Subcutaneous adipose tissue (tissue), 4 donors: ENCODE data around the gene PRKAG2. TPM values are rescaled to one million over a fixed set of nuclear protein-coding genes. Genes with fewer than 3 reads are reported as not detected.

Experiments
- total RNA-seq, 4 donors: library from RNA; depleted of rRNA; stranded (reverse); fragments of >200 nt; gene quantifications; one replicate each; pipeline ENCODE4 v1.1.0, GENCODE V29; 2016
- TF ChIP-seq, protein P1 (sequence below): fragments of 450-650 bp; IDR thresholded peaks from one replicate; pipeline ENCODE4 v1.5.1; 2016; ENCODE audit warnings: low read depth, mild to moderate bottlenecking, control low read depth, antibody characterized with exemption, moderate library complexity

PRKAG2 gene
- total RNA-seq, 4 donors from 2014 or later, result 47.1 to 77.6 (median 67.6) TPM

DNA sequence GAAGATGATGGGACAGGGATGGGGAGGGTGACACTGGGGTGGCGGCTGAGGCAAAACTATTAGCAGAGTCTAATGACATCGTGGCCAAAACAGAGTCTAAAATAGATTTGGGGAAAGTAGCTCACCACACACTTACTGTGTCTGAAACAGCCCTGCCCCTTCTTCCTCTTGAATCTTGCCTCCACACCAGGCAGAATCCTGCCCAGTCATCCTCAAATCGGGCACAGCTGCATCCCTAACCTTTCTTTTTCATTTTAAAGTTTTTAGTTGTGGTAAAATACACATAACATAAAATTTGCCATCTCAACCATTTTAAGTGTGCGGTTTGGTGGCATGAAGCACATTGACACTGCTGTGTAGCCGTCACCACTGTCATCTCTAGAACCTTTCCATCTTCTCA, 90.0 kb downstream of the PRKAG2 start:
- TF ChIP-seq, protein P1, sequence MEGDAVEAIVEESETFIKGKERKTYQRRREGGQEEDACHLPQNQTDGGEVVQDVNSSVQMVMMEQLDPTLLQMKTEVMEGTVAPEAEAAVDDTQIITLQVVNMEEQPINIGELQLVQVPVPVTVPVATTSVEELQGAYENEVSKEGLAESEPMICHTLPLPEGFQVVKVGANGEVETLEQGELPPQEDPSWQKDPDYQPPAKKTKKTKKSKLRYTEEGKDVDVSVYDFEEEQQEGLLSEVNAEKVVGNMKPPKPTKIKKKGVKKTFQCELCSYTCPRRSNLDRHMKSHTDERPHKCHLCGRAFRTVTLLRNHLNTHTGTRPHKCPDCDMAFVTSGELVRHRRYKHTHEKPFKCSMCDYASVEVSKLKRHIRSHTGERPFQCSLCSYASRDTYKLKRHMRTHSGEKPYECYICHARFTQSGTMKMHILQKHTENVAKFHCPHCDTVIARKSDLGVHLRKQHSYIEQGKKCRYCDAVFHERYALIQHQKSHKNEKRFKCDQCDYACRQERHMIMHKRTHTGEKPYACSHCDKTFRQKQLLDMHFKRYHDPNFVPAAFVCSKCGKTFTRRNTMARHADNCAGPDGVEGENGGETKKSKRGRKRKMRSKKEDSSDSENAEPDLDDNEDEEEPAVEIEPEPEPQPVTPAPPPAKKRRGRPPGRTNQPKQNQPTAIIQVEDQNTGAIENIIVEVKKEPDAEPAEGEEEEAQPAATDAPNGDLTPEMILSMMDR, result no peak

DNA sequence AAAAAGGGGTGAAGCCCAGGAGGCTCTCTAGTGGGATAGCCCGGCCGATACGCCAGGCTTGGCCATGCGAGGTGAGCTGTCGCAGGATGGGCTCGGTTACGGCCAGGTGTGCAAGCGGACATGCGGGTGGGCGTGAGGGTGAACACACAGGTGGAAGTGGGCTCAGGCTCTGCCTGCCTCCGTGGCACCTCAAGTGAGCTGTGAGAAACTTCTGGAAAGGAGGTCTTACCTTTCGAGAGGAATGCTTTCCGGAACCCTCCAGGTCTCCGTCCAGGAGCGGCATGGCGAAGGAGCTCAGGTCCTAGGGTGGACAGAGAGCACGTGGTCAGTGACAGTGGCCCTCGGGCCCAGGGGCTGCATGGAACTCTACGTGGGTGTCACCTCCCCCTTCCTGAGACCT, 90.7 kb downstream of the PRKAG2 start:
- TF ChIP-seq, protein P1, result no peak

DNA sequence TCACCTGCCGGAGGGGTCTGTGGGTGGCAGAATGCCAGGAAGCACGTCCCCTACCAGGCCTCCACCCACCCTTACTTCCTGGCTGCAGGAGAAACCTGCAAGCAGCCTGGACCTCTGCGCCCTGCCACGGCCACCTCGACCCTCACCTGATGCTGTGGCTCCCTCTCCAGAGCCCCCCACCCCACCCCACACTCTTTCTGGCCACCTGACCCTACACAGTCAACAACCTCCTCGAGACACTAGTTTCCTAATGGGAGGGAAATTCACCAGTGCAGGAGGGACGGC, 91.3 kb downstream of the PRKAG2 start:
- TF ChIP-seq, protein P1, result no peak

DNA sequence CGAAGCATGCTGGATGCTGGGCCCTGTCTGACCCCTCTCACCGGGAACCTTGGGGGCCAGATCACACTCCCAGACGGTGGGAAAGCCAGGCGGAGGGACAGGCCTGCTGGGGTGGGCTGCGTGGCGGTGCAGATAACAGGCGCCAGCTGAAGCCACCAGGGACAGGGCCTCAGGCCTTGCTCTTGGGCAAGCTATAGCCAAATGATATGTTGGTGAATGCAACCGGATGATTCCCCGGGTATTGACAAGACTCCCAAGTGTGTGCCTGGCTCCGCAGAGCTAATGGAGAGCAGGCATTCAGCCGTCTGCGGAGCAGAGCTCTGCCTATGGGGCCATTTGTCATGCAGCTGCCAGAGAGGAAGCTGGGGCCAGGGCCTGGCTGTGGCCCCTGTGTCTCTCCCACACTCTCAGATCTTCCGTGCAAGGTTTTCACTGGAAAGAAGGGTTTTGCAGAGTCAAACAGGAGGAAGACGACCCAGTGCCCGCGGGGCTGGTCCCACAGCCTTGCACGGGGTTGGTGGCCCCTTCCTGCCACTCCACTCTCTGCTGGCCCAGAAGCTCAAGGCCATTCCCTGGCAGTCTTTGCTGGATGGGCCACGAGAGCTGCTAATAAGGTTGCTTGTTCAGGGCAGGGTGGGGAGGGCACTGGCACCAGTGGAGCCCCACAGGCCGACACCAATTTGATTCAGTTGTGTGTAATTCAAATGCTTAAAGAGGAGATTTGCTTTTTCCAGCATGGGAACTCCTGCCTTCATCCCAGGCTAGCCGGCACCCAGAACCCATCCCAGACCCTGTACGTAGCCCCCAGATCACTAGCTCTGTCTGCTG, 91.8 kb downstream of the PRKAG2 start:
- TF ChIP-seq, protein P1, result no peak

DNA sequence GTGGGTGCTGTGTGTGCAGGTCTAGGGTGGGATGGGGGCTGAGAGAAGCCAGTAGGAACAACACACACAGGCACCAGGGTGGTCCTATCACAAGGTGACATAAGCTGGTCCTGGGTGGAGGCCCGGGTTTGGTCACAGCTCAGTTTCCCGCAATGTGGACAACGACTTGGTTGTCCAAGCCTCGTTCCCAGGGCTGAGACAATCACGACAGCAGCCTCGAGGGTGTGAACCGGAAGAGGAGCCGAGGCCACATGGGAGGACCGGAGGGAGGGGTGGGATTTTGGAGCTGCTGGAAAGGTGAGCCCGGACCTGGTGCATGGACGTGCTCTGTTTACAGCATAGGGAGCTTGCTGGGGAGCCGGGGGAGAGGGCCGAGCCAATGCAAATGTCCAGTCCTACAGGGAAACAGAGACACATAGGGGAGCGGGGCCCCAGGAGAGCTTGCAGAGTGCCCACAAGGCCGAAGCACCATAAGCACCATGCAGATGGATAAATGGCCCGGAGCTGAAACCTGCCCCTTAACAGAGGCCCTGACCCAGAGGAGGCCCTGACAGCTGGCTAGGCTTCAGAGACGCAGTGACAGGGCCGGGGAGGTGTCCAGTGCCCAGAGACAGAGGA, 92.8 kb downstream of the PRKAG2 start:
- TF ChIP-seq, protein P1, result no peak

DNA sequence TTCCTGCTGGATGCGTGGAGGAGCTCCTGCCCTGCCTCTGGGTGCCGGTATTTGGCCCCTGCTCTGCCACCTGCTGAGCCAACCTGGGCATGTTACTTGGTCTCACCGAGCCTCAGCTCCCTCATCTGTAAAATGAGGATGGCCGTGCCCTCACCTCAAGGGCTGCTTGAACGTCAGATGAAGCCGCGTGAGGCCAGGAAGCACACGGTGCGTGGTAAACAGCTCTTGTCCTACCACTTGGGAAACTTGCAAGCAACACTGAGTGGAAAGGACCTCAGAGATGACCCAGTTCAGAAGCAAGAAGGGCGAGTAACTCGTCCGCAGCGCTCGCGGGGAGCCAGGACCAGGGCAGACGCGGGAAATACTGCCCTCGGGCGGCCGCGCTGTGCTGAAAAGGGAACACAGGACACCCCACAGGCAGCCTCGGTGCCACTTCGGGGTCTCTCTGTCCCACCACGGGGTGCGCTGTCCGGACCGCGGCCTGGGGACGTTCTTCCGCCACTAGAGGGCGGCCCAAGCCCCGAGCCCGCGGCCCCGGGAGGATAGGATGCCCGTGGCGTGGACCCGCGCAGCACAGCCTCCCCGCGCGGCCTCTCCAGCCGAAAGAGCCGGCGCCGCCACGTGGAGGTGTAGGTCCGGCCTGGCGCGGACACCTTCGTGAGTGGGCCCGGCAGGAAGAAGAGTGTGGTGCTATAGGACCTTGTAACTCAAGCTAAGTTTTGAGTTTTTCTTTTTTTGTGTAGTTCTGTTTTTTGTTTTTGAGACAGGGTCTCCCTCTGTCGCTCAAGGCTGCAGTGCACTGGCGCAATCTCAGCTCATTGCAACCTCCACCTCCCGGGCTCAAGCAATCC, 94.1 kb downstream of the PRKAG2 start:
- TF ChIP-seq, protein P1, result no peak
